Lung (tissue), 12 donors: ENCODE data around the gene GSTO2. TPM values are rescaled to one million over a fixed set of nuclear protein-coding genes. Genes with fewer than 3 reads are reported as not detected.
"Not testable (repeated sequence)": the region's sequence is repeated elsewhere in the genome, so short reads cannot be mapped to it uniquely, and the experiment has no call there.

Experiments used
- ATAC-seq: fragments of 200-7000 bp; cut with Tn5 transposase; one replicate; pipeline ENCODE4 v1.9.1; 2020; ENCODE audit warnings: moderate number of reproducible peaks; ENCODE audit not compliant: insufficient read depth, low FRiP score
- DNase-seq, 3 donors: peaks; one replicate each; pipeline ENCODE4 v3.0.0-alpha.2; 2013 to 2017
- H3K27ac ChIP-seq, 2 donors: one replicate each; pipeline ENCODE4 v1.5.1; 2013; ENCODE audit warnings: mild to moderate bottlenecking in 2 of 2, moderate library complexity in 2 of 2, control low read depth in 1 of 2, inconsistent platforms in 1 of 2, low read depth in 1 of 2, low read length in 1 of 2
- H3K27me3 ChIP-seq, 3 donors: one replicate each; pipeline ENCODE4 v1.5.1; 2013; ENCODE audit warnings: low read length in 2 of 3; ENCODE audit not compliant: control insufficient read depth in 3 of 3, insufficient read depth in 3 of 3
- H3K36me3 ChIP-seq, 4 donors: one replicate each; pipeline ENCODE4 v1.5.1; 2013; ENCODE audit warnings: low read length in 4 of 4, mild to moderate bottlenecking in 1 of 4, moderate library complexity in 1 of 4; ENCODE audit not compliant: control insufficient read depth in 4 of 4, insufficient read depth in 4 of 4
- H3K4me1 ChIP-seq, 5 donors: one replicate each; pipeline ENCODE4 v1.5.1; 2013; ENCODE audit warnings: low read length in 5 of 5, mild to moderate bottlenecking in 2 of 5, moderate library complexity in 1 of 5; ENCODE audit not compliant: control insufficient read depth in 5 of 5, insufficient read depth in 5 of 5
- H3K4me3 ChIP-seq: one replicate; pipeline ENCODE4 v1.5.1; 2013; ENCODE audit warnings: mild to moderate bottlenecking, control low read depth, moderate library complexity
- H3K9ac ChIP-seq, 2 donors: one replicate each; pipeline ENCODE4 v1.5.1; 2013; ENCODE audit warnings: low read length in 2 of 2, control low read depth in 1 of 2; ENCODE audit not compliant: insufficient read depth in 1 of 2
- H3K9me3 ChIP-seq, 4 donors: one replicate each; pipeline ENCODE4 v1.5.1; 2013; ENCODE audit warnings: low read length in 3 of 4, mild to moderate bottlenecking in 1 of 4, moderate library complexity in 1 of 4; ENCODE audit not compliant: control insufficient read depth in 4 of 4, insufficient read depth in 3 of 4
- CTCF ChIP-seq: IDR thresholded peaks from 2 replicates; pipeline ENCODE4 v1.5.1; 2012; ENCODE audit warnings: mild to moderate bottlenecking; ENCODE audit errors: control extremely low read depth, extremely low read depth
- WGBS, 2 donors: extraction: QIAGEN DNeasy Blood & Tissue Kit; methylation state at CpG; one replicate each; pipeline ENCODE4 v1.1.7; 2013; 5-methylcytosine and 5-hydroxymethylcytosine counted together
- polyA plus RNA-seq, 2 donors: library from polyadenylated mRNA; stranded (reverse); fragments of 200-250 nt; gene quantifications; one replicate each; pipeline ENCODE4 v1.2.1, GENCODE V29; 2013
- total RNA-seq, 2 donors: library from RNA; depleted of rRNA in 1 of 2; stranded (reverse); fragments of >200 nt in 1 of 2; gene quantifications; one replicate each; pipeline ENCODE4 v1.2.1, GENCODE V29; 2014 to 2021
- donor health status: control.
- donor health status: control.
- donor health status: Bipolar disorder and iron deficiency.
- donor health status: healthy.
- donor health status: DM: yes; HTN: yes; CAD: no.

GSTO2 gene
- total and polyA plus RNA-seq, 4 donors = 6.6 to 25.9 (median 12.1) TPM

GRCh38 chr10:104246976-104247375 is 22.0 kb upstream of the GSTO2 start:
- no peak overlapping the region for H3K27ac ChIP-seq
- H3K4me3 ChIP-seq = no peak overlapping the region

GRCh38 chr10:104247513-104248146 is 21.4 kb upstream of the GSTO2 start:
- no peak for TF ChIP-seq CTCF
- Histone ChIP-seq H3K27ac (no peak overlapping the region), H3K4me3 (no peak overlapping the region), H3K27me3 (peaks cover 0 to 2% (median 2%) of the 10 kb centered on the region in 3 donors), H3K9ac (no peak overlapping the region), H3K4me1 (peaks cover 0 to 5% (median 0%) of the 10 kb centered on the region in 5 donors), H3K36me3 (no peaks in the 10 kb centered on the region), H3K9me3 (no peaks in the 10 kb centered on the region)
- ATAC-seq (no peak), DNase-seq (no peak)
- 36 to 56% methylated on average over 3 of the region's 3 CpGs for WGBS, 2 donors

More at GRCh38 chr10:104246976-104247375, 22.0 kb upstream of the GSTO2 start:
- H3K36me3 ChIP-seq = no peaks in the 10 kb centered on the region
- H3K9ac ChIP-seq = no peak overlapping the region
- H3K9me3 ChIP-seq = no peaks in the 10 kb centered on the region
- TF ChIP-seq CTCF = no peak
- no peak for DNase-seq
- 41 to 47% methylated on average over 2 of the region's 2 CpGs for WGBS, 2 donors
- H3K27me3 ChIP-seq = peaks cover 0 to 2% (median 2%) of the 10 kb centered on the region in 3 donors
- peak; percentile 69 for ATAC-seq
- H3K4me1 ChIP-seq = peaks cover 0 to 5% (median 0%) of the 10 kb centered on the region in 5 donors

GRCh38 chr10:104248931-104249330 is 20.1 kb upstream of the GSTO2 start:
- not testable (repeated sequence) for H3K4me3 ChIP-seq, H3K4me1 ChIP-seq, H3K27ac ChIP-seq, ATAC-seq, H3K36me3 ChIP-seq, DNase-seq, H3K9me3 ChIP-seq, H3K9ac ChIP-seq, H3K27me3 ChIP-seq
- 86 to 96% methylated on average over 11 of the region's 11 CpGs for WGBS, 2 donors

GRCh38 chr10:104250371-104250770 is 18.6 kb upstream of the GSTO2 start:
- ATAC-seq = no peak
- WGBS, 2 donors = 20 to 34% methylated on average over 1 of the region's 1 CpG
- H3K27ac ChIP-seq = no peak overlapping the region
- H3K27me3 ChIP-seq = peaks cover 0 to 2% (median 2%) of the 10 kb centered on the region in 3 donors
- TF ChIP-seq CTCF = no peak
- H3K9ac ChIP-seq = no peak overlapping the region
- peaks cover 0 to 8% (median 2%) of the 10 kb centered on the region in 5 donors for H3K4me1 ChIP-seq
- H3K4me3 ChIP-seq = no peak overlapping the region
- no peak for DNase-seq
- no peaks in the 10 kb centered on the region for H3K36me3 ChIP-seq
- no peaks in the 10 kb centered on the region for H3K9me3 ChIP-seq
